ENCODE data around the gene EIPR1. TPM values are rescaled to one million over a fixed set of nuclear protein-coding genes. Genes with fewer than 3 reads are reported as not detected.
A peak's percentile ranks its signal among the peaks of the same experiment; 100 is the strongest.
"Not testable (repeated sequence)": the region's sequence is repeated elsewhere in the genome, so short reads cannot be mapped to it uniquely, and the experiment has no call there.

Gene EIPR1
- total and polyA plus RNA-seq, 8 donors, result 4.3 to 12.5 (median 6.4) TPM

DNA sequence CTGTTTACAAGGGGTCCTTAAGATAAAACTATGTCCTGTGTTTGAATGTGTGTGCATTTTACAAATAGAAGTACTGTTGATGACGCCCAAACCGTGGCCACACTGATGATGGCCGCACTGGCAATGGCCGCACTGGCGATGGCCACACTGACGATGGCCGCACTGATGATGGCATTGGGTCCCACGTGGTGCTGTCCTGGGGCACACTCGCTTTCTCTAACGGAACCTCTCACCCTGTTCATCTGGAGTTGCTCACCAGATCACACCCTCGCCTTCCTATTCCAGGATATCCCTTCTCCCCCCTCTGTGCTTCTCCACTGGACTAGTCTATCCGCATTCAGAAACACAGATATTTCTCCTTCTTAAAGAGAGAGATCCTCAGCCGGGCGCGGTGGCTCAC lies 192.4 kb downstream of the EIPR1 start:
- 92 to 96% methylated on average over 15 of the region's 15 CpGs for WGBS, 2 donors
- ATAC-seq (no peak), DNase-seq (peak in 1 of 6 donors; percentile 30), FAIRE-seq (no peak)
- Histone ChIP-seq H3K27ac (no peak overlapping the region), H3K4me3 (no peak overlapping the region), H3K4me1 (no peaks in the 10 kb centered on the region), H3K36me3 (peaks cover 0 to 7% (median 0%) of the 10 kb centered on the region in 3 donors), H3K9me3 (no peaks in the 10 kb centered on the region), H3K27me3 (no peaks in the 10 kb centered on the region)
- intact Hi-C loops (cut with DNase I), result no loop called here
- TF ChIP-seq, protein P1, sequence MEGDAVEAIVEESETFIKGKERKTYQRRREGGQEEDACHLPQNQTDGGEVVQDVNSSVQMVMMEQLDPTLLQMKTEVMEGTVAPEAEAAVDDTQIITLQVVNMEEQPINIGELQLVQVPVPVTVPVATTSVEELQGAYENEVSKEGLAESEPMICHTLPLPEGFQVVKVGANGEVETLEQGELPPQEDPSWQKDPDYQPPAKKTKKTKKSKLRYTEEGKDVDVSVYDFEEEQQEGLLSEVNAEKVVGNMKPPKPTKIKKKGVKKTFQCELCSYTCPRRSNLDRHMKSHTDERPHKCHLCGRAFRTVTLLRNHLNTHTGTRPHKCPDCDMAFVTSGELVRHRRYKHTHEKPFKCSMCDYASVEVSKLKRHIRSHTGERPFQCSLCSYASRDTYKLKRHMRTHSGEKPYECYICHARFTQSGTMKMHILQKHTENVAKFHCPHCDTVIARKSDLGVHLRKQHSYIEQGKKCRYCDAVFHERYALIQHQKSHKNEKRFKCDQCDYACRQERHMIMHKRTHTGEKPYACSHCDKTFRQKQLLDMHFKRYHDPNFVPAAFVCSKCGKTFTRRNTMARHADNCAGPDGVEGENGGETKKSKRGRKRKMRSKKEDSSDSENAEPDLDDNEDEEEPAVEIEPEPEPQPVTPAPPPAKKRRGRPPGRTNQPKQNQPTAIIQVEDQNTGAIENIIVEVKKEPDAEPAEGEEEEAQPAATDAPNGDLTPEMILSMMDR (IDR thresholded peaks at IDR 0.05), result no peak

DNA sequence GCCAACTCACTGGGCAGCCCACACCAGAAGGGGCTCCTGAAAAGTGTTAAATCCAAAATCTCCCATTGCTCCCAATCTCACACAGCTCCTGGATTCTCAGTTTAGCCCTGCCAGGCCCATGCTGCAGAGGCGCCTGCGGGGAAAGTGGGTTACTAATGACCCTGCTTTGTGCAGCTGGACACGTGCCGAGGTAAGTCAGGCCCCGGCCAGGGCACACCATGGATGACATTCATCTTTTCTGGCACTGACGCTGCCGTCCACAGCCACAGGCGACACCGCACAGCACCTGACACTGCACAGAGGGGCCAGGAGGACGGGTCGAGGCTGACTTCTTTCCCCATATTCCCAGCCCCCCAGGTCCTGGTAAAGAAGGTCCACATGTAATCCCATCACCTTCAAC lies 193.5 kb downstream of the EIPR1 start:
- TF ChIP-seq, protein P1 (IDR thresholded peaks at IDR 0.05), result no peak
- FAIRE-seq (no peak), ATAC-seq (no peak), DNase-seq (peak in 2 of 6 donors; percentile 34 to 37)
- no peaks in the 10 kb centered on the region for H3K4me1 ChIP-seq
- H3K4me3 ChIP-seq, result no peak overlapping the region
- no peaks in the 10 kb centered on the region for H3K27me3 ChIP-seq
- H3K9me3 ChIP-seq, result no peaks in the 10 kb centered on the region
- WGBS, 2 donors, result 96 to 98% methylated on average over 11 of the region's 11 CpGs
- intact Hi-C loops (cut with DNase I), result no loop called here
- H3K36me3 ChIP-seq, result peaks cover 0 to under 1% (median 0%) of the 10 kb centered on the region in 3 donors
- H3K27ac ChIP-seq, result no peak overlapping the region

DNA sequence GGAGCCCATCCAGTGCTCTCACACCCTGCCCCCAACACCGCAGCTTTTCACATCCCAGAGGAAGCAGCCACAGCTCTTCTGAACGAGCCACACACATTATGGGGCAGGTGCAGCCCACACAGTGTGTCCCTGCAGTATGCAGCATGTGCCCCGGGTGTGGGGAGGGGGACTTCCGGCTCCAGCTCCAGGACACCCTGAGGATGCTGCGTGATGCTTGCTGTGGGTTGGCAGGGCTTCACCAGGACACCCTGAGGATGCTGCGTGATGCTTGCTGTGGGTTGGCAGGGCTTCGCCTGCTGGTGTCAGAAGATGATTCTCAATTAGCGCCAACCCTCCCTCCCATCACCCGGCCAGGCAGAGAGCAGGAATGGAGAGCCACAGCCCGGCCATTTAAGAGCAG lies 193.9 kb downstream of the EIPR1 start:
- no peaks in the 10 kb centered on the region for H3K27me3 ChIP-seq
- H3K9me3 ChIP-seq, result no peaks in the 10 kb centered on the region
- H3K4me1 ChIP-seq, result no peaks in the 10 kb centered on the region
- intact Hi-C loops (cut with DNase I), result no loop called here
- DNase-seq (peak in 2 of 6 donors; percentile 41 to 42), ATAC-seq (no peak), FAIRE-seq (no peak)
- 96% methylated on average over 10 of the region's 10 CpGs for WGBS, 2 donors
- H3K36me3 ChIP-seq, result no peaks in the 10 kb centered on the region
- no peak overlapping the region for H3K4me3 ChIP-seq
- no peak overlapping the region for H3K27ac ChIP-seq
- TF ChIP-seq, protein P1 (IDR thresholded peaks at IDR 0.05), result no peak

DNA sequence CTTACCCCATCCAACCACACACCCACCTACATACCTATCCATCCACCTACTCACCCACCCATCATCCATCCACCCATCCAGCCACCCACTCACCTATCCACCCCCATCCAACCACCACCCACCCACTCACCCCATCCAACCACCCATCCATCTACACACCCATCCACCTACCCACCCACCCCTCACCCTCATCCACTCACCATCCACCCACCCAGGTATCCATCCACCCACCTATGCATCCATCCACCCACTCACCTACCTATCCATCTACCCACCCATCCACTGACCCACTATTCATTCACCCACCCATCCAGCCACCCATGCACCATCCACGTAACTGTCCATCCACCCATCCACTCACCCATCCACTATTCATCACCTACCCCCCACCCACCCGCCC lies 194.8 kb downstream of the EIPR1 start:
- Histone ChIP-seq H3K27me3 (no peaks in the 10 kb centered on the region), H3K4me3 (no peak overlapping the region), H3K27ac (no peak overlapping the region), H3K36me3 (no peaks in the 10 kb centered on the region), H3K9me3 (no peaks in the 10 kb centered on the region), H3K4me1 (no peaks in the 10 kb centered on the region)
- ATAC-seq, result no peak
- no peak for FAIRE-seq
- peak in 1 of 6 donors; percentile 7 for DNase-seq
- TF ChIP-seq, protein P1 (IDR thresholded peaks at IDR 0.05), result no peak
- intact Hi-C loops (cut with DNase I), result no loop called here
- 99 to 100% methylated on average over 2 of the region's 2 CpGs for WGBS, 2 donors

DNA sequence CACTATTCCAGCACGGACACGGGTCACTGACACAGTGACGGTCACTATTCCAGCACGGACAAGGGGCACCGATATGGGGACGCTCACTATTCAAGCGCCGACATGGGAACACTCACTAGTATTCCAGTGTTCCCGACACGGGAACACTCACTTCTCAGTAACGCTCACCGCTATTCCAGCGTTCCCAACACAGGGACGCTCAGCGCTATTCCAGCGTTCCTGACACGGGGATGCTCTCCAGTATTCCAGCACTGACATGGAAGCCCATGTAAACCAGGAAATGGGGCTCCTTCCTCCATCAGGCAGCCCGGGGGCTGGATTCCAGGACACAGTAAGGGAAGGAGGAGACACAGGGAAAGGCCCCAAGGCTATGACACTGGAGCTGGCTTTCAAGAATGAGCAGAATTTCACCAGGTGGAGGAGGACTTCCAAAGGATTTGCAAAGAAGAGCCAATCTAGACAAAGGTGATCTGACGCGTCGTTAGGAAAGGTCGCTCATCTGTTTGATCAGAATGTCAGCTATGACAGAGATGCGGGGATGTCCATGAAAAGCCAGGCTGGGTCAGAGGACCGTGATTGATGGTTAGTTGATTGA lies 196.1 kb downstream of the EIPR1 start:
- Histone ChIP-seq H3K36me3 (no peaks in the 10 kb centered on the region), H3K4me1 (no peaks in the 10 kb centered on the region), H3K27me3 (no peaks in the 10 kb centered on the region), H3K27ac (no peak overlapping the region), H3K4me3 (no peak overlapping the region), H3K9me3 (no peaks in the 10 kb centered on the region)
- DNase-seq, result peak in 1 of 6 donors; percentile 34
- FAIRE-seq, result no peak
- ATAC-seq, result no peak
- 93% methylated on average over 24 of the region's 24 CpGs for WGBS, 2 donors
- intact Hi-C loops (cut with DNase I), result no loop called here
- TF ChIP-seq, protein P1 (IDR thresholded peaks at IDR 0.05), result no peak

DNA sequence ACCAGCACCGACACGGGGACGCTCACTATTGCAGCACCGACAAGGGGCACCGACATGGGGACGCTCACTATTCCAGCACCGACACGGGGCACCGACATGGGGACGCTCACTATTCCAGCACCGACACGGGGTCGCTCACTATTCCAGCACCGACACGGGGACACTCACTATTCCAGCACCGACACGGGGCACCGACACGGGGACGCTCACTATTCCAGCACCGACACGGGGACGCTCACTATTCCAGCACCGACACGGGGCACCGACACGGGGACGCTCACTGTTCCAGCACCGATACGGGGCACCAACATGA lies 196.8 kb downstream of the EIPR1 start:
- H3K4me3 ChIP-seq; H3K36me3 ChIP-seq; H3K9me3 ChIP-seq; intact Hi-C loops (cut with DNase I); H3K27me3 ChIP-seq; H3K27ac ChIP-seq; H3K4me1 ChIP-seq: not testable (repeated sequence)
- WGBS, 2 donors, result 80 to 84% methylated on average over 30 of the region's 30 CpGs
- ATAC-seq (peak in 1 of 4 donors; percentile 63), FAIRE-seq (peak; percentile 93), DNase-seq (peak in 1 of 6 donors; percentile 61)

Measured in pancreas (tissue), 10 donors.